ENCODE results near the gene OR10J1.

The OR10J1 gene

GRCh38 chr1:159474926-159475325 lies 35.4 kb downstream of the OR10J1 start:
- H3K4me3 ChIP-seq (ENCODE audit: low read length): no peak overlapping the region
- no peak for DNase-seq (ENCODE audit: low read depth, low spot score)

- DNase-seq (ENCODE audit: low read depth, low spot score): no peak
- no peak overlapping the region for H3K4me3 ChIP-seq (ENCODE audit: low read length)
Observed at GRCh38 chr1:159483501-159483900, 44.0 kb downstream of the OR10J1 start.

All from Jurkat, Clone E6-1 (cell line).